ENCODE measurements around the gene STIM2.

The STIM2 gene

GRCh38 chr4:27048429-27049238, 188.0 kb downstream of the STIM2 start:
- DNase-seq = peak; percentile 74

GRCh38 chr4:27049239-27049829, 188.7 kb downstream of the STIM2 start:
- peak; percentile 22 for DNase-seq

GRCh38 chr4:27050731-27051130, 190.1 kb downstream of the STIM2 start:
- no peak for DNase-seq

GRCh38 chr4:27055221-27055760, 194.7 kb downstream of the STIM2 start:
- no peak for DNase-seq

- no peak for DNase-seq
These were observed 195.6 kb downstream of the STIM2 start for GRCh38 chr4:27056281-27056680.

- no peak for DNase-seq
These were observed 196.4 kb downstream of the STIM2 start for GRCh38 chr4:27057053-27057452.

- no peak for DNase-seq
These were observed 197.0 kb downstream of the STIM2 start for GRCh38 chr4:27057662-27058061.

GRCh38 chr4:27058819-27059406, 198.3 kb downstream of the STIM2 start:
- DNase-seq = no peak

- DNase-seq = no peak
These were observed 198.8 kb downstream of the STIM2 start for GRCh38 chr4:27059446-27059845.

- DNase-seq = no peak
These were observed 201.6 kb downstream of the STIM2 start for GRCh38 chr4:27062256-27062655.

GRCh38 chr4:27066591-27066990, 205.9 kb downstream of the STIM2 start:
- no peak for DNase-seq

- DNase-seq = no peak
These were observed 207.7 kb downstream of the STIM2 start for GRCh38 chr4:27068151-27068867.

Measured in retina (tissue), 1 donor.